ENCODE data around the gene PAQR7.

The PAQR7 gene

DNA sequence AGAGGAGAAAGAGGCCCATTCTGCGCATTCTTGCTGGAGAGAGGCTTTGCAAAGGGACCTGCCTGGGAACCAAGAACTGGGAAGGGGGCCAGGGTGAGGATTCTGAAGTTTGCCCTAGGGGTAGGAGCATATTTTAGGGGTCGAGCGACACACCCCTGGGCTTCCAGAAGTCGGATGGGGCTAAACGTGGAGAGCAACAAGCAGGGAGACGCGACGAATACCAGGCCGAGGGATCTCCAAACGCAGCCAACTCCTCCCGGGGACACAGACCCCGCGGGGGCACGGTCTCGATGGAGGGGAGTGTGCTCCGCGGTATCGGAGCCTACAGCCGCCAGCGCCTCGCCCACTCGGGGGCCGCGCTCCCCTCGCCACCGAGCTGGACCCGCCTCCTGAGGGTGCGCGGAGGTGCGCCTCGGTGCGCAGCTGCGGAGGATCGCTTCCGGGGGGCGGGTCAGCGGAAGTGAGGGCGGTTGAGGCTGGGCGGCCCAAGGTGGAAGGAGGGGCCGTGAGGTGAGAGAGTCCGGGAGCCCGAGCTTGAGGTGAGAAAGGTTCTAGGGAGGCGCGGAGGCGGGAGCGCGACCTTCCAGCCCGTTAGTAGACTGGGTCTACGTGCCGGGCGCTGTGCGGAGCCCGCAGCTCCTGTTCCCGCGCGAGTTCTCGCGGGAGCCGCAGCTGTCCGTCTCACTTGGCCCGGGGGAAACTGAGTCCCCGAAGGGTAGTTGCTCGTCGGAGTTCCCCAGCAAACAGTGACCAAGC is 55.8 kb downstream of the PAQR7 start, which contains the start of gene MTFR1L:
Gene MTFR1L (plus strand): TSS at position 464 of the 756 bp plus-strand sequence. CDS start 3,151 bp downstream, outside the sequence.
- peak; percentile 92 for DNase-seq (ENCODE audit: low spot score)
- TF ChIP-seq, protein P1, sequence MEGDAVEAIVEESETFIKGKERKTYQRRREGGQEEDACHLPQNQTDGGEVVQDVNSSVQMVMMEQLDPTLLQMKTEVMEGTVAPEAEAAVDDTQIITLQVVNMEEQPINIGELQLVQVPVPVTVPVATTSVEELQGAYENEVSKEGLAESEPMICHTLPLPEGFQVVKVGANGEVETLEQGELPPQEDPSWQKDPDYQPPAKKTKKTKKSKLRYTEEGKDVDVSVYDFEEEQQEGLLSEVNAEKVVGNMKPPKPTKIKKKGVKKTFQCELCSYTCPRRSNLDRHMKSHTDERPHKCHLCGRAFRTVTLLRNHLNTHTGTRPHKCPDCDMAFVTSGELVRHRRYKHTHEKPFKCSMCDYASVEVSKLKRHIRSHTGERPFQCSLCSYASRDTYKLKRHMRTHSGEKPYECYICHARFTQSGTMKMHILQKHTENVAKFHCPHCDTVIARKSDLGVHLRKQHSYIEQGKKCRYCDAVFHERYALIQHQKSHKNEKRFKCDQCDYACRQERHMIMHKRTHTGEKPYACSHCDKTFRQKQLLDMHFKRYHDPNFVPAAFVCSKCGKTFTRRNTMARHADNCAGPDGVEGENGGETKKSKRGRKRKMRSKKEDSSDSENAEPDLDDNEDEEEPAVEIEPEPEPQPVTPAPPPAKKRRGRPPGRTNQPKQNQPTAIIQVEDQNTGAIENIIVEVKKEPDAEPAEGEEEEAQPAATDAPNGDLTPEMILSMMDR (conservative IDR thresholded peaks at IDR 0.05; ENCODE audit: low read depth) = no peak
- ChIA-PET POLR2A (ENCODE audit: low non-redundant PET) (interaction anchor here (0.7 to 1.0 kb wide), 3 partner anchors 10 to 281 kb away, joined by 3 to 10 read pairs (median 4); no protein-coding TSS in a partner anchor), CTCF (interaction anchor here (0.6 kb wide), 2 partner anchors 51 to 315 kb away, joined by 3 read pairs; no protein-coding TSS in a partner anchor)
- H3K27ac ChIP-seq = peak within 1 kb of the TSS; percentile 92

DNA sequence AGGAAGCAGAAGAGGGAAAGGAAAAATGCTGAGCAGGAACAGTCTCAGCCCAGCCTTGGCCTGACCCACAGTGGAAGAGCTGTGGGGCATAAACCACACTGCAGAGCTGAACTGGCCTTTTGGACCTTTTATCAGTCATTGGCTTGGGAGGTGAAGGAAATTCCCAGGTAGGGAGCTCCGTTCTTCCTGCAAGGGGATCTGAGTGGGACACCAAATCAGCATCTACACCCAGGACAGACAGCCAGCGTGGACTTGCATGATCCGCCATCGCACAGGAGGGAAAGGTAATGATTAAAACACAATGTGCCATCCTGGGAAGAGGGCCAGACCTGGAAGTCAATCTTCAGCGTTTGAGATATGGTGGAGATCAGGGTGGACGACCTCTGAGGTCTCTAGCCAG is 56.9 kb downstream of the PAQR7 start:
- TF ChIP-seq, protein P1 (conservative IDR thresholded peaks at IDR 0.05; ENCODE audit: low read depth) = no peak
- CTCF ChIA-PET = interaction anchor here (0.6 to 1.3 kb wide), 3 partner anchors 9 to 317 kb away, joined by 3 to 4 read pairs (median 4); no protein-coding TSS in a partner anchor
- DNase-seq (ENCODE audit: low spot score) = no peak
- H3K27ac ChIP-seq = peak overlapping the region; percentile 92
- POLR2A ChIA-PET (ENCODE audit: low non-redundant PET) = no interaction called here

DNA sequence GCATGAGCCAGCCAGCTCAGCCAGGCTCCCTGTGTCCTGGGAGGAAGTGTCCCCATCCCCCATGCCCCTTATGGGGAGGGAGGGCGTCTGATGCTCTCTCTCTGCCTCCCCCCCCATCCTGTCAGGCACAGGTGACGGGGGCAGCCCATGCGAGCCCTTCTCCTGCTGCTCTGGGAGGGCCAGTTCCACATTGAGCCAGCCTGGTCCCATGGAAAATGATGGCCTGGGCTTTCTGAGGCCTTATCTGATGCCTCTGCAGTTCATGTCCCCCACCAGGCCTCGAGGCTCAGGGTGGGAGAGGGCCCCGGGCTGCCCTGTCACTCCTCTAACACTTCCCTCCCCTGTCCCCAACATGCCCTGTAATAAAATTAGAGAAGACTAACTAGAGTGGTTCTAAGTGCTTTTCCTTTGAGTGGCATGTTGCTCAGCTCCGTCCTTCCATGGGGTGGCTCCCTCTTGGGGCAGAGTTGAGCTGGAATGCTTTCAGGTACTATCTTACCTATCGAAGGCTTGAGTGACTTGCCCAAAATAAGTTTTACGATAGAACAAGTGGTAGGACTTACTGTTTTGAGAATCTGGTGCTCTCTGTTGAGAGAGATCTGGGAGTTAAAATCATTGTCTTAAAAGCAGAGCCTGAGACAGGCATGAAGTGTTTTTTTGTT is 57.5 kb downstream of the PAQR7 start:
- TF ChIP-seq, protein P1 (conservative IDR thresholded peaks at IDR 0.05; ENCODE audit: low read depth) = no peak
- ChIA-PET CTCF (interaction anchor here (0.6 to 1.3 kb wide), 4 partner anchors 8 to 317 kb away, joined by 3 to 4 read pairs (median 4); no protein-coding TSS in a partner anchor), POLR2A (ENCODE audit: low non-redundant PET) (no interaction called here)
- no peak for DNase-seq (ENCODE audit: low spot score)
- H3K27ac ChIP-seq = peak overlapping the region; percentile 47

DNA sequence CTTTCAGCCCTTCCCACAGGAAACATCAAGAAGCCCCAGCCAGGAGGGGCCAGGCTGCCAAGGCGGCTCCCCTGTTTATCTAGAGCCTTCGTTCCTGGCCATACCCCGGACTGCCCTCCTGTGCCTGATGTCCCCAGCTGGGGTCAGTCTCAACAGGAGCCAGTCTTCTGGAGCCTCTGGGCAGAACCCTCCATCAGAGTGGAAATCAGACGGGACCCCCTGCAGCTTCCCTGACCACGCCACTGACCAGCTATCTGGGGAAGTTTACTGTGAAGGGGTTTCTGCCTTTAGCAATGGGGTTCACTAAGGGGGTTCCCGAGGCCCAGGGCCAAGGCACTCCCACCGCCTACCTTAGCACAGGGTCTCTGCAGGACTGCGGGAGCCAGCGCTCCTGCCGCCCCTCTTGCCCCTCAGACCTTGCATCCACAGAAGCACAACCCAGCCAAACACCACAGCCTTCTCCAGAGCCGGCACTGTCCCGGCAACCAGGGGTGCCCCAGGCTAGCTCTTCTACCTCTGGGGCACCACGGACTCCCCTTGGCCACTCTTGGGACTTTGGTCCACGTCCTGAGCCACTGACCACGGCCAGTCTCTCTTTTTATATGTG is 59.3 kb downstream of the PAQR7 start:
- ChIA-PET POLR2A (ENCODE audit: low non-redundant PET) (no interaction called here), CTCF (interaction anchor here (0.6 to 0.9 kb wide), 2 partner anchors 80 to 202 kb away, joined by 3 read pairs; no protein-coding TSS in a partner anchor)
- peak overlapping the region; percentile 39 for H3K27ac ChIP-seq
- TF ChIP-seq, protein P1 (conservative IDR thresholded peaks at IDR 0.05; ENCODE audit: low read depth) = no peak
- DNase-seq (ENCODE audit: low spot score) = no peak

DNA sequence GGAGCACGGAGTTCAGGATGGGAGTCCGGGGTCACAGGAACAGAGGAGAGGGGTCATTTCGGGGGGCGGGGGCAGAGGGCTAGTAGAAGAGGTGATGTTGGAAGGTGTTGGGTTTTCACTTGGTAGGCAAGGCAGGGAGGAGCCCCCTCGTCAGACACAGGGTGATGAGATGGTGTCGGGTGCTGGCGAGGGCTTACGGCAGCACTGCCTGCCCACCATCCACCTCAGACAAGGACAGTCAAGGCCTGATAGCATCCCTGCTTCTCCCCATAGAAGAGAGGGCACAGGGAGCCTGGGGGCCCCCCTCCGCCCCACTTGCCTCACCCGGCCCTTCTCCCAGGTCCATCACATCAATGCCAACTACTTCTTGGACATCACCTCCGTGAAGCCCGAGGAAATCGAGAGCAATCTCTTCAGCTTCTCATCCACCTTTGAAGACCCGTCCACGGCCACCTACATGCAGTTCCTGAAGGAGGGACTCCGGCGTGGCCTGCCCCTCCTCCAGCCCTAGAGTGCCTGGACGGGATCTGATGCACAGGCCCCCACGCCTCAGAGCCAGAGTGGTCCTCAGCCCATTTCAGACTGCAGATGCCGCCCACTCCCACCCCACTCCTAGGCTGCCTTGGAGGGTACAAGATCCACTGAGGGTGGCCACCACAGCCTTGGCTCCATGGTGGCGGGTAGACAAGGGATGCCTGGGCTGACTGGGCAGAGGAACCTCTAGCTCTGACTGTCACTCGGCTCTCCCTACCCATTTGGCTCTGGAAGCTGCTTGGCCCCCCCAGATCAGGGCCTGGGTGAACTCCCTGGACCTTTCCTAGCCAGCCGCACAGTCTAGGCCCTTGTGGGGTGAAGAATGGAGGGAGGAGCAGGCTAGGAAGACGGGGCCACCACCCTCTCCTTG is 60.0 kb downstream of the PAQR7 start:
- ChIA-PET CTCF (interaction anchor here (0.9 kb wide), 1 partner anchor 80 kb away, joined by 3 read pairs; no protein-coding TSS in a partner anchor), POLR2A (ENCODE audit: low non-redundant PET) (no interaction called here)
- H3K27ac ChIP-seq = peak overlapping the region; percentile 39
- TF ChIP-seq, protein P1 (conservative IDR thresholded peaks at IDR 0.05; ENCODE audit: low read depth) = no peak
- no peak for DNase-seq (ENCODE audit: low spot score)

All from RWPE1 (cell line).